NOMO-1 (cell line): Measurements from ENCODE around the gene SHC2.
"Not testable (repeated sequence)": the region's sequence is repeated elsewhere in the genome, so short reads cannot be mapped to it uniquely, and the experiment has no call there.

Experiments used
- DNase-seq, 2 experiments: peaks; one replicate each; lab custom pipeline; 2025; ENCODE audit not compliant: unreplicated experiment in 2 of 2; lab: John Stamatoyannopoulos, UW

The SHC2 gene

GRCh38 chr19:492091-492531 lies 31.3 kb upstream of the SHC2 start:
- DNase-seq = no peak

DNA sequence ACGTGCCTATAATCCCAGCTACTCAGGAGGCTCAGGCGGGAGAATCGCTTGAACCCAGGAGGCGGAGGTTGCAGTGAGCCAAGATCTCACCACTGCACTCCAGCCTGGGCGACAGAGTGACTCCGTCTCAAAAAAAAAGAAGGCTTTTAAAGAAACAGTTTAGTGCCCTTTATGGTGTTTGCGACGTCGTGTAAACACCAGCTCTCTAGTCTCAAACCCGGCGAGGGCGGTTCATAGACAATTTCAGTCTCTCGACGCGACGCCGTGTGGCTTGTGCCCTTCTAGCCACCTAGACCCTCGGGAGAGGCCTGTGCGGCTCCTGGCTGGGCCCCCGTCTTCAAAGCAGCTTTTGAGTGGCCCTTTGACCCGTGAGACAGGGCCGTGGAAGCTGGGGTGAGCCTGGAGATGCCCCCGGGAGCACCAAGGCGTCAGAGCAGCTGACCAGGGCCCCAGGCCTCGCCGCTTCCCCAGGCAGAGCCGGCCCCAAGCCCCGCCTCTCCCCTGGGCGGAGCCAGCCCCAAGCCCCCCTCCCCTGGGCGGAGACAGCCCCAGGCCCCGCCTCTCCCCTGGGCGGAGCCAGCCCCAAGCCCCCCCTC lies 30.4 kb upstream of the SHC2 start:
- no peak for DNase-seq

DNA sequence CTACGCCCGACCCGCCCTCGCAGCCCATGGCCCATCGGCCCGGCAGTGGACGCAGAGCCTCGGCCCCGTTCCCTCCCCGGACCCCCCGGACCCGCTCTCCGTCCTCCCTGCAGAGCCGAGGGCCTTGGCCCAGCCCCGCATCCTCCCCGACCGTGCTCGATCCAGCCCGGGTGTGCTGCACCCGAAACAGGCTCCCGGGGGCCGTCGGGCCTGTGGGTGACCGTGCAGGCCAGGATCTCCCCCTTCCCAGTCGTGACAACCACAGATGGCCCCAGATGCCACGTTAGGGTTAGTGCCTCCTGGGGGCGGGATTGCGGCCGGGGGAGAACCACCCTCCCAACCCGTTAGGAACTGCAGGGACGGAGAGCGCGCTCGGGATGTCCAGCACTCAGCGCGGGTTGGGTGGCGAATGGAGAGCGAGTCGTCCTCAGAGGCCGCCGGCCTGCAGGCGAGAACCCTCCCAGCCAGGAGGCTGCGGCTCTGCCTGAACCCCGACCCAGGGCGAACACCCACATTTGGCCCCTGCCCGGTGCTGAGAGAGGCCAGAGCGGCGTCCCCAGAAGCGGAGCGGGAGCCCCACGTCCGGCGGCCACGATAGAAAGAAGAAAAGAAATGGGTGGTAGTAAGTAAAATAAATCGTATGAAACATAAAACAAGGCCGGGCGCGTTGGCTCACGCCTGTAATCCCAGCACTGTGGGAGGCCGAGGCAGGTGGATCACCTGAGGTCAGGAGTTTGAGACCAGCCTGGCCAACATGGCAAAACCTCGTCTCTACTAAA lies 28.8 kb upstream of the SHC2 start:
- no peak for DNase-seq

DNA sequence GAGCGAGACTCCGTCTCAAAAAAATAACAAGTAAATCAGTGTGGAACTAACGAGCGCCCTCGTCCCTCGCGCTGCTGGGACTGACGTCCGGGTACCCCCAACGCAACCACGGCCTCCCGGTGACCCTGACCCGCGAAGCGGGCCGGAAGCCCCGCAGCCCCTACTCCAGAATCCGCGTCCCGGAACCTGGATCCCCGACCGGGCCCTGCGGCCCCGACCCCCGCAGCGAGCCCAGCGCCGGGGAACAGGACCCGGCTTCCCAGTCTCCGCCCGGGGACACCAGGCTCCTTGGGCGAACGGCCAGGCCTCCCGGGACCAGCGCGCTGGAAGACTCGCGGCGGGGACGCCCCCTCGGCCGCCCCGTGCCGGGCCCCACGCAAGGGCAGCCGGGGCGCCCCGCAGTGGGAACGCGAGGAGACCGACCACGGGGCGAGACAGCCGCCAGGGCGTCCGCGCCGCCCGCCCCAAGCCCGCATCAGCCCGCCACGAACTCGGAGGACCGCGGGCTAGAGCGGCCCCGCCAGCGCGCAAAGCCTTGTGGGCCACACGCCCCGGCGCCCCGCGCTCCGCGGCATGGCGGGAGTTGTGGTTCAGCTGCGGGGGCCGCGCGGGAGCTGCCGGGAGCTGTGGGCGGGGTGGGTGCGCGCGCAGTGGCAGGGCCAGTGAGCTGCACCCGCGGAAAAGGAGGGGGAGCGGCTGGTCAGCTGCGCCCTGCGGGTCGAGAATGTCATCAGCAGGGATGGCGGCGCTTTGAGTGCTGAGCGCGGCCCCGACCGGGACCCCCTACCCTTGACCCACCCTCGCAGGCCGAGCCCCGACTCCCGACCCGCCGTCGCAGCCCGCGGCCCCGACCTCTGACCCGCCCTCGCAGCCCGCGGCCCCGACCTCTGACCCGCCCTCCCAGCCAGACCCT lies 27.9 kb upstream of the SHC2 start:
- peak; percentile 81 to 94 for DNase-seq

- DNase-seq = no peak
Measured at GRCh38 chr19:485583-486236, 24.9 kb upstream of the SHC2 start.

DNA sequence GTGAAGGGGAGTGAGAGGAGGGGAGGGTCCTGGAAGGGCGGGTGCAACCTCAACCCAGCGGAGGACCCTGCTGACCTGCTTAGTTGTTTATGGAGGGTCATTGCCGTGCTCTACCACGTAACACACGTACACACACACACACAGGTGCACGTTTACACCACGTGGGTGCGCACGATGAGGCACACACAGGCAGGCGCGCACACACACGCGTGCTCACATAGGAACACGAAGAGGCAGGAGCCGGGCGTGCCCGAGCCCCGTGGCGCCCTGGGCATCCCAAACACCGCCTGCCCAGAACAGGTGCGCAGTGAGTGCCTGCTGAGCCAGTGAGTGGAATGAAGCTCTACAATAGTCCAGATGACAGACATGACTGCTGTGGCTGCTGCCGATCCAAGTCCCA lies 24.2 kb upstream of the SHC2 start:
- no peak for DNase-seq

- DNase-seq = no peak
Measured at GRCh38 chr19:484494-484893, 23.7 kb upstream of the SHC2 start.

GRCh38 chr19:483332-484072 lies 22.7 kb upstream of the SHC2 start:
- no peak for DNase-seq

DNA sequence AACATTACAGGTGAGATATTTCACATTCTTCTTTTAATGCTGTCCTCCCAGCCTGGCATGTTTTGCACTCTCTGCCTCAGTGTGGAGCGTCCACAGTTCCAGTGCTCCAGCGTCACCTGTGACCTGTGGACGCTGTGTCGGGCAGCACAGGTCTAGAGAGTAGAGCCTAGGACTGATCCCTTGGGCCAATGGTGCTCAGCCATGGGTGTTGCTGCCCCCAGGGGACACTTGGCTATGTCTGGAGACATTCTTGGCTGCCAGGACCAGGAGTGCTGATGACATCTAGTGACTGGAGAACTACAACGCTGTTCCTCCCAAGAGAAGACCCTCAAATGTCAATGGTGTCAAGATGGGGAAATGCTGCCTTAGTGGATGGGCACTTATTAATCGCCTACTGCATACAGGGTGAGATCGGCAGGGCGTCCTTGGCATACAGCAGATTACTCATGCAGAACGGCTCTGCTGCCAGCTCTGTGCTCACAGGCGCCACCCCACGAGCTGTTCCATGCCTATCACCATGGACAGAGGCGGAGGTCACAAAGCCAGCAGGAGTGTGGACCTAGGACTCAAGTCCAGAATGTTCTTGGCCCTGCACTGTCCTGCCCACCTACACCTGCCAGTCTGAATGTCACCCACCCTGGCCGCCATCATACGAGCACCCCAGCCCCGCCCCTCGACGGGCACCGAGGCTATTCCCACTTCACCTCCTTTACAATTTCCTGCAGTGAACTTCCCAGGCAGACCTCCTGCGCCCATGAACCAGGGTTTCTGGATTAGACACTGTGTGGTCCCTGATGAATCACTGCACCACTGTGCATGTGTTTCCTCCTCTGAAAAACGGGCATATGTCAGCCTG lies 21.6 kb upstream of the SHC2 start:
- DNase-seq = no peak

- DNase-seq = not testable (repeated sequence)
Measured at GRCh38 chr19:481100-481499, 20.3 kb upstream of the SHC2 start.

- DNase-seq = no peak
Measured at GRCh38 chr19:480016-480855, 19.4 kb upstream of the SHC2 start.

DNA sequence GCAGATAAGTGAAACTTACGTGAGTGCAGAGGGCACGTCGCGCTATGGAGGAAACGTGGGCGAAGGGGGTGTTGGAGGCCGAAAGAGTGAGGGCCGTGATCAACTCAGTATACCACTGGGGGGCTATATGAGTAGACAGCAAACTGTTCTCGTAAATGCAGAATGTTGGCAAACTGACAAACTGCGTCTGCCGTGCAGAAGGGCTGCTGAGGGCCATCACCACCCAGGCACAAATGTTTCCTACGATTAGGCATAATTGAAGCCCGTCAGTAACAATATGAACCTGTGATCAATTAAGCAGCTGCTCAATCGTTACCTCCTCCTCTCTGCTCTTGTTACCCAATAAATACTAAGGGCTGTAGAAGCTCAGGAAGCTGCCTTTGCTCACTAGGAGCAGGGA lies 18.1 kb upstream of the SHC2 start:
- DNase-seq = no peak

DNA sequence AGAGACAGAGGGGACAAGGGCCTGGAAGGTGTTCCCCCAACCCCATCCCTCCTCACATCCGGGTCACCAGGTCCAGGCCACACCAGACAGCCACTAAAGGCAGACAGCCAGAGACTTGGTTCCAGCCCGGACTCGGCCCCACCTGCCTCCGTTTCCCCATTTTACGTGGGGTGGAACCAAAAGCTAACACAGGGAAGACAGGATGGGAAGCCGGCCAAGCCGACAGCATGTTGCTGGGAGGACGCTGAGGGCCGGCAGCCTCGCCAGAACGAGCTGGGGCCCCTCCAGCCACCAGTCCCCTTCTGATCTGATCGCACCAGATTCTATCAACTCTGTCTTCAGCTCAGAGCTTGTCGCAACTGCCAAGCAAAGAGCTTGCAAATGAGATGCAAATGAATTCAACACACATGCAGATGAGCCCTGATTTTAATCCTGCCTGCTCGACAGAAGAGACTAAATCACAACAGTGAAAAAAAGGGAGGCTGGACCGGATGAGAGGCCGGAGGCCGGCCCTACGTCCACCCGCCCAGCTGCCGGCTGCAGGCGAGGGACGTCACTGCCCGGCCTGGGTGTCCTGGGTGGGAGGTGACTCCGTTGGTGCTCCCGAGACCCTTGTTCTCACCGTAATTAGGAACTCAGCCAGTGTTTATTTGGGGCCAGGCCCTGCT lies 17.5 kb upstream of the SHC2 start:
- DNase-seq = no peak

GRCh38 chr19:475360-475759 lies 14.5 kb upstream of the SHC2 start:
- no peak for DNase-seq

- DNase-seq = no peak
Measured at GRCh38 chr19:474126-475078, 13.6 kb upstream of the SHC2 start.

DNA sequence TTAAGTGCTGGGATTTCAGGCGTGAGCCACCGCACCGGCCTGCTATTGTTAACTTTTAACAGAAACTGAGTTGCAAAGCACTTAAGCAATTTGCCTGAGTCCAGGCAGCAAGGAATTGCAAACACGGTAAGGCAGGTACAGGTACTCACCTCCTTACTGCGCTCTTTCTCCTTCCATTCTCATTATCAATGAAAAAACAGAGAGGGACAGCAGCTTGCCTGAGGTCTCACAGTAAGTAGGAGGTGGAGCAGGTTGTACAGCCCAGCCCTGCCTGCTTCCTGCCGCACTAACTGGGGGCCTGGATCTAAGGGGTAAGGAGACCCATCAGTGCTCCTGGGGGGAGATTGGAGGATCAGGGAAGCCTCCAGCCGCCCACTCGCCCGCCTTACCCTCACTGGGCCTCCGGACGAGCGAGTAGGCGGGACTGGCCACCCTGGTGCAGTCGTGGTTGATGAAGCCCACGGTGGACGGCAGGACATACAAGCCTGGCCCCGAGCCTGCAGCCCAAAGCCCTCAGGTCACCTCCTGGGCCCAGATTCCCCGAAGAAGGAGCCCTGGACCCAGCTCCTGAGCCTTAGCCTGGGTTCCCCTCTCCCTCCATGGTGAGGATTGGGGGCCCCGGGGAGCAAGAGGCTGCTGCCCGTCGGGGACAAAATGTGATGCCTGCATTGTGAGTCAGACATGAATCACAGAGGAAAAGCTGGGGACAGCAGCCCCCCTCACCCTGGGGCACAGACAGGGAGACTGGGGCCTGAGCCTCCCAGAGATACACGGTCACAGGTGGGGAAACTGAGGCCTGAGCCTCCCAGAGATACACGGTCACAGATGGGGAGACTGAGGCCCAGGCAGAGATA lies 11.4 kb upstream of the SHC2 start:
- DNase-seq = no peak
